BE2C (cell line): ENCODE data around the gene IFNW1.

Experiments
- DNase-seq: peaks from one replicate; pipeline ENCODE4 v3.0.0-alpha.2; 2020
- H3K27me3 ChIP-seq: fragments of 250-450 bp; sonication (Bioruptor Pico); 2 replicates; pipeline ENCODE4 v1.5.1; 2020; ENCODE audit warnings: mild to moderate bottlenecking
- H3K36me3 ChIP-seq: fragments of 250-450 bp; sonication (Bioruptor Pico); 2 replicates; pipeline ENCODE4 v1.5.1; 2020; ENCODE audit warnings: mild to moderate bottlenecking
- H3K4me1 ChIP-seq: fragments of 250-450 bp; sonication (Bioruptor Pico); 2 replicates; pipeline ENCODE4 v1.5.1; 2020
- H3K4me3 ChIP-seq: 2 replicates; pipeline ENCODE4 v1.5.1; 2011; ENCODE audit warnings: low read depth, low read length
- H3K9me3 ChIP-seq: fragments of 250-450 bp; sonication (Bioruptor Pico); 2 replicates; pipeline ENCODE4 v1.5.1; 2020
- CTCF ChIP-seq: IDR thresholded peaks from 2 replicates; pipeline ENCODE4 v1.5.1; 2012; ENCODE audit warnings: mild to moderate bottlenecking, low read depth, low read length

The IFNW1 gene

GRCh38 chr9:21165516-21165915, 23.9 kb upstream of the IFNW1 start:
- H3K27me3 ChIP-seq, result peaks cover 3% of the 10 kb centered on the region; the same call in 1 of the 2 replicates
- no peak overlapping the region for H3K4me3 ChIP-seq
- TF ChIP-seq CTCF, result no peak
- DNase-seq, result no peak
- no peaks in the 10 kb centered on the region for H3K36me3 ChIP-seq
- no peaks in the 10 kb centered on the region for H3K4me1 ChIP-seq
- no peaks in the 10 kb centered on the region for H3K9me3 ChIP-seq

- H3K36me3 ChIP-seq, result no peaks in the 10 kb centered on the region
- no peak for DNase-seq
- H3K9me3 ChIP-seq, result no peaks in the 10 kb centered on the region
- no peaks in the 10 kb centered on the region for H3K27me3 ChIP-seq
- TF ChIP-seq CTCF, result no peak
- H3K4me1 ChIP-seq, result no peaks in the 10 kb centered on the region
- no peak overlapping the region for H3K4me3 ChIP-seq
Observed at GRCh38 chr9:21160178-21160577, 18.5 kb upstream of the IFNW1 start.

GRCh38 chr9:21155501-21155900, 13.9 kb upstream of the IFNW1 start:
- Histone ChIP-seq H3K36me3 (no peaks in the 10 kb centered on the region), H3K4me3 (no peak overlapping the region), H3K27me3 (no peaks in the 10 kb centered on the region), H3K4me1 (no peaks in the 10 kb centered on the region), H3K9me3 (no peaks in the 10 kb centered on the region)
- no peak for DNase-seq
- no peak for TF ChIP-seq CTCF

GRCh38 chr9:21154018-21154608, 12.5 kb upstream of the IFNW1 start:
- peak; percentile 37 for TF ChIP-seq CTCF
- no peak for DNase-seq
- H3K4me3 ChIP-seq, result no peak overlapping the region
- H3K4me1 ChIP-seq, result no peaks in the 10 kb centered on the region
- H3K27me3 ChIP-seq, result no peaks in the 10 kb centered on the region
- H3K9me3 ChIP-seq, result no peaks in the 10 kb centered on the region
- H3K36me3 ChIP-seq, result no peaks in the 10 kb centered on the region

- Histone ChIP-seq H3K36me3 (no peaks in the 10 kb centered on the region), H3K4me1 (no peaks in the 10 kb centered on the region), H3K9me3 (no peaks in the 10 kb centered on the region), H3K27me3 (no peaks in the 10 kb centered on the region), H3K4me3 (no peak overlapping the region)
- DNase-seq, result no peak
- no peak for TF ChIP-seq CTCF
Observed at GRCh38 chr9:21153336-21154017, 11.8 kb upstream of the IFNW1 start.

- Histone ChIP-seq H3K4me1 (no peaks in the 10 kb centered on the region), H3K27me3 (peaks cover 3% of the 10 kb centered on the region; the same call in 1 of the 2 replicates), H3K9me3 (no peaks in the 10 kb centered on the region), H3K36me3 (no peaks in the 10 kb centered on the region), H3K4me3 (no peak overlapping the region)
- no peak for TF ChIP-seq CTCF
- no peak for DNase-seq
Observed at GRCh38 chr9:21144603-21145002, 3.0 kb upstream of the IFNW1 start.
